Measurements from ENCODE around the gene HTRA3.

HTRA3 gene

GRCh38 chr4:8297141-8297601 is 27.6 kb downstream of the HTRA3 start:
- no peak for DNase-seq

GRCh38 chr4:8297691-8298485 is 28.3 kb downstream of the HTRA3 start:
- no peak for DNase-seq

GRCh38 chr4:8300832-8301231 is 31.3 kb downstream of the HTRA3 start:
- DNase-seq: no peak

DNA sequence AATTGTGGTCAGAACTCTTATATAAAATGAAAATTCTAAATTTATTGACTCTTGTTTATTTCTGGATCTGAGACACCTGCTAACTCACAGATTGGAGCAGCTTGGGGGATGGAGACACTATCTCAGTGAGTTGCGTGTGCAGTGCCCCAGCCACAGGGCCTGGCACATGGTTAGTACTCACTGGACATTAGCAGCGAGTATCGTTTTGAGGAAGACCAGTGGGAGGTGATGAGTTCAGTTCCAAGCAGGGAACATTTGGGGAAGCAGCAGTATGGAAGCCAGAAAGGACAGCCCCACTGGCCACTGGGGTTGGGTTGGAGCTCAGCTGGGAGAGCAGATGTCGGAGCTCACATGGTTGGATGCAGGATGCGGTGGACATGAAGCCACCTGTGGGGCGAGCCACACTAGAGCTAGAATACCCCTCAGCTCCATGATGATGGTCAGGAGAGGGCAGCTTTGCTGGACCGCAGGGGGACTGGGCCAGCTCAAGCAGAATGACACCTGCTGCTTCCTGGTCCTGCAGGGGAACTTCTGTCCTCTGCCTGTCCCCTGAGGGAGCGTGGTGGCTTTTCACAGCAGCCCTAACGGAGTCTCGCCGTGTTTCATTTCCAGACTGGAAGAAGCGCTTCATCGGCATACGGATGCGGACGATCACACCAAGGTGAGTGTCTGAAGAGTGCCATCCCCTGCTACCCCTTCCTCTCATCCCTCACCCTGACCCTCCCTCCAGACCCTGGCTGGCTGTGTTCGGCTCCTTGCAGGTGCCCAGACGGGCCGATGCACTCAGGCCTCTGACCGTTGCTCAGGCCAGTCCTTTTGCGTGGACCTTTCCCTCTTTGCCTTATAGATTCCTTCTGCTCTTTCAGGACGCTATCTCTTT is 32.5 kb downstream of the HTRA3 start:
- no peak for DNase-seq

DNA sequence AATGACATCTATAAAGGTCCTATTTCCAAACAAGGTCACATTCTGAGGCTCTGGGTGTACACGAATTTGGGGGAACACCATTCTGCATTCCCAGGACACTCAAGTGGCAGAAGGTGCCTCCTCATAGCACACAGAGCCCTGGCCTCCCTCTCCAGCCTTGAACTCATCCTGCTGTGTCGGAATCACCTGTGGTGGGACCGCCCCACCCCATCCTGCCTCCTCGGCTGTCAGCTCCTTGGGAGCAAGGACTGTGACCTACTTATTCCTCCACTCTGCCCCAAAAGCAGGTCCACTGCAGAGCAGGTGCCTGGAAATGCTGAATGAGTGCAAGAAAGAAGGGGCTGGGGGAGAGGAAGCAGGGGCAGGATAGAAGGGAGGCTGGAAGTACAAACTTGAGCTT is 33.5 kb downstream of the HTRA3 start:
- no peak for DNase-seq

DNA sequence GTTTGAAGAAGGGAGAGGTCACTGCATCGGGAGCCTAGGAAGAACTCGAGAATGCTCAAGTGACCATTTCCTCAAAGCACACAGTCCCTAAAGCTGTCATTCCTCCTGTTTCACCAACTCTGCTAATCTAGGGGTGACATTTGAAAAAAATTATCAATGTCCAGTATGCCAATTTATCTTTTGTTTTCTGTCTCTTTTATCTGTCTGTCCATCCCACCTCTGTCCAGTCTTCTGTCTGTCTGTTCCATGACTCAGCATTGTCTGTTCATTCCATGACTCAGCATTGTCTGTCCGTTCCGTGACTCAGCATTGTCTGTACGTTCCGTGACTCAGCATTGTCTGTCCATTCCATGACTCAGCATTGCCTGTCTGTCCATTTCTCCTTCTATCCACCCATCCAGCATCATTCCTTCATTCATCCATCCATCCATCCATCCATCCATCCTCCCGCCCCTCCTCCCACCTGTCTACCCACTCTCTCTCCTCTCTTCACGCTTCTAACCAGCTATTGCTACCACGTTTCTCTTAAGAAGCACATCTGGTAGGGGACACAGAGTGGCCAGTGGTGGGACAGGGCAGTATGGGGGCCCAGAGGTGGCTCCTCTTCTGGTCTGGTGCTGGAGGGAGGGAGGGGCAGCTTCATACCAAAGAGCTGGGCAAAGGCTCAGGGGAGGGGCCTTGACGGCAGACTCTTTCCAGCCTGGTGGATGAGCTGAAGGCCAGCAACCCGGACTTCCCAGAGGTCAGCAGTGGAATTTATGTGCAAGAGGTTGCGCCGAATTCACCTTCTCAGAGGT is 34.1 kb downstream of the HTRA3 start:
- DNase-seq: no peak

DNA sequence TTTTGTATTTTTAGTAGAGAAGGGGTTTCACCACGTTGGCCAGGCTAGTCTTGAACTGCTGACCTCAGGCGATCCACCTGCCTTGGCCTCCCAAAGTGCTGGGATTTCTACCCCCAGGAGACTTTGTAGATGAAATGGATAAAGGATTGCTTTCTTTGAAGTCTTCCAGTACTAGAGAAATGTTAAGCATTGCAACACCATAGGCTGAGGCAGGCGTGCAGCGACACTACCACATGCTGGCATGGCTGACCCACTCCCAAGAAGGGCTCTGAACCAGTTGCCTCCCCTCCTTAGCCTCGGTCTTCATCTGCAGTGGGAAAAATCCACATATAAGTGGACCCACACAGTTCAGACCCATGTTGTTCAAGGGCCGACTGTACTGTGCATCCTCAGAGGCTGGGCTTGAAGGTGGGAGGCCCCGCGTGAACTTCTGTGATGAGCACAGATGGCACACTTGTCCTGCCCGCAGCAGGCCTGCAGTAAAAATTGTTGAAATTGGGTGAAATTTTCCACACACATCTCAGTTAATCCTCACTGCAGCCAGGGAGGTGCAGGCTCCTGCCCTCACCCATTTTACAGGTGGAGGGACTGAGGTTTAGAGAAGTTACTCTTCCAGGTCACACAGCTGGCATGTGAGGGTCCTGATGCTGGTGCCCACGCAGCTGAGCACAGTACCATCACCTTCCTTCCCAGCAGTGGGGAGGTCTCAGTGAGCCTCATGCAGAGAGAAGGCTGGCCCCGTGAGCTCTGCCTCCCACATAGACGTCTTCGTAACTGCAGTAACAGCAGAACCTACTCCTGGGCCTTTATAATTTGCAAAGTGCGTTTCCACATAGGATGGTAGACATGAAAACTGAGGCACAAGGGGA is 35.5 kb downstream of the HTRA3 start:
- no peak for DNase-seq

DNA sequence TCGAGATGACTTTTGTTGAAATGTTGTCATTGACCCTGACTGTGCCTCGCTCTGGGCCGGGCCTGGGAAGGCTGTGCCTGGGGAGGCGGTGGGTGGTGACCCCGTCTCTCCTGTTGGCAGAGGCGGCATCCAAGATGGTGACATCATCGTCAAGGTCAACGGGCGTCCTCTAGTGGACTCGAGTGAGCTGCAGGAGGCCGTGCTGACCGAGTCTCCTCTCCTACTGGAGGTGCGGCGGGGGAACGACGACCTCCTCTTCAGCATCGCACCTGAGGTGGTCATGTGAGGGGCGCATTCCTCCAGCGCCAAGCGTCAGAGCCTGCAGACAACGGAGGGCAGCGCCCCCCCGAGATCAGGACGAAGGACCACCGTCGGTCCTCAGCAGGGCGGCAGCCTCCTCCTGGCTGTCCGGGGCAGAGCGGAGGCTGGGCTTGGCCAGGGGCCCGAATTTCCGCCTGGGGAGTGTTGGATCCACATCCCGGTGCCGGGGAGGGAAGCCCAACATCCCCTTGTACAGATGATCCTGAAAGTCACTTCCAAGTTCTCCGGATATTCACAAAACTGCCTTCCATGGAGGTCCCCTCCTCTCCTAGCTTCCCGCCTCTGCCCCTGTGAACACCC is 36.4 kb downstream of the HTRA3 start:
- DNase-seq: no peak

- DNase-seq: no peak
Measured at GRCh38 chr4:8306511-8307021, 37.0 kb downstream of the HTRA3 start.

DNA sequence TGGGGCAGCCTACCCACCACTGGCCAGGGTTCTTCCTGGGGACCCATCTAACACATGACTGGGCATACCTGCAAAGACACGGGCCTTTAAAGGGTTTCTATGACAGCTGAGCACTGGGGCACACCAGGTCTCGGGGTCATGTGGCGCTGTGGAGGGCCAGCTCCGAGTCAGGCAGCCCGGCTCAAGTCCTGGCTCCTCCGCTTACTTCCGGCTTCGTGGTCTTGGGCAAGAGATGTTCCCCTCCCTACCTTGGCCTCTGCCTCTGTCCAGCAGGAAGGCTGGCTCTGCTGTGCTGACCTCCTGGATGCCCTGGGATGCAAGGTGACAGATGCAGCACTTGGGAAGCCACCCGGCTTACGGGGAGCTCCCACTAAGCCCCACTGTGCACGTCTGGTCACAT is 37.6 kb downstream of the HTRA3 start:
- DNase-seq: no peak

DNA sequence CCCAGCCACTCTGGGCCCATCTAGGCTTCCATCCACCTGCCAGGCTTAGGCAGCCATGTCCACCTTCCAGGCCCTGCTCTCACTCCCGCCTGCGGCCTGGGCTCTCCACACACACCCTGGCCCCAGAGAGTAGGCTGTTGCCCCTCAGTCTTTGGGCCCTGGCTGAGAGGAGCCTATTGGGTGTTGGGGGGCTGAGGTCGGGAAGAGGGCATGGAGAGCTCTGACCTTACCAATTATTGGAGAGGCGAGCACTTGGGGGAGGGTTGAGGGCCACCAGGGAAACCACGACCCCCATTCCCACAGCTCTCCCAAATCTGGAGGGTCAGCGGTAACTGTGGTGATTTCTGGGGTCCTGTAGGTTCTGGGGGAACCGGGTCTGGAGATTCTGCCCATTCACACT is 38.2 kb downstream of the HTRA3 start:
- DNase-seq: no peak

- no peak for DNase-seq
Measured at GRCh38 chr4:8308144-8308543, 38.6 kb downstream of the HTRA3 start.

- DNase-seq: no peak
Measured at GRCh38 chr4:8308856-8309771, 39.6 kb downstream of the HTRA3 start.

DNA sequence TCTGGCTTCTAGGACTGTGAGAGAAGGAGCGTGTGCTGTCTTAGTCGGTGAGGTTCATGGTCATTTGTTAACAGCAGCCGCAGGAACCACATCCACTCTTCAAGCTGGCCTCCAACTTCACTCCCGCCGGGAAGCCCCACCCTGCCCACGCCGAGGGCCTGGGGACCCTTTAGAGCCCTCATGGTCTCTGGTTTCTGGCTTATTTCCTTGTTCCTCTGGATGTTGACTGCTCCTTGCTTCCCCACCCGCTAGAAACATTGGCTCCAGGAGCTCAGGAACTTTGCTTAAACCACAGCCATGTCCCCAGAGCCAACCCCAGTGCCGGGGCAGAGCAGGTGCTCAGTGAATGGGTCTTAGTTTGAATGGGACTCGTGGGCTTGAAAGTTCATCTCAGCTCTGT is 40.8 kb downstream of the HTRA3 start:
- DNase-seq: no peak

- DNase-seq: no peak
Measured at GRCh38 chr4:8311101-8312068, 41.8 kb downstream of the HTRA3 start.

- DNase-seq: no peak
Measured at GRCh38 chr4:8312069-8312445, 42.5 kb downstream of the HTRA3 start.

DNA sequence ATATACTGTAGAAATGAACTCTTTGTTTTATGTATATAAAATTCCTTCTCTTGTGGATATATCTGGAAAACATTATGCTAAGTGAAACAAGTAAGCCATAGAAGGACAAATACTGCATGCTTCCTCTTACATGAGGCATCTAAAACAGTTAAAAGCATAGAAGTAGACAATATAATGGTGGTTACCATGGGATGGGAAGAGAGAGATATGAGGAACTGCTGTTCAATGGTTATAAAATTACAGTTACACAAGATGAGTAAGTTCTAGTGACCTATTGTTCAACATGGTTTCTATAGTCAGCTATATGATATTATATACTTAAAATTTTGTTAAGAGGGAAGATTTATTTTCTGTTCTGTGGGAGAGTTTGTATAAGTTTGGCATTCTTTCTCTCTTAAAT is 43.4 kb downstream of the HTRA3 start:
- no peak for DNase-seq

- no peak for DNase-seq
Measured at GRCh38 chr4:8314691-8315255, 45.2 kb downstream of the HTRA3 start.
